ENCODE measurements around the gene ARHGAP26. TPM values are rescaled to one million over a fixed set of nuclear protein-coding genes. Genes with fewer than 3 reads are reported as not detected.

The ARHGAP26 gene
- total RNA-seq, 1 experiment from 2014 or later: 34.5 TPM

GRCh38 chr5:142749321-142749720, 20.9 kb upstream of the ARHGAP26 start:
- TF ChIP-seq, protein P1, sequence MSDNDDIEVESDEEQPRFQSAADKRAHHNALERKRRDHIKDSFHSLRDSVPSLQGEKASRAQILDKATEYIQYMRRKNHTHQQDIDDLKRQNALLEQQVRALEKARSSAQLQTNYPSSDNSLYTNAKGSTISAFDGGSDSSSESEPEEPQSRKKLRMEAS (IDR thresholded peaks at IDR 0.05): 0 out of 2 replicates have a peak, but pooled peaks have one; percentile 12
- TF ChIP-seq JUND (IDR thresholded peaks at IDR 0.05): peak; percentile 67
- peak; percentile 22; the same call in 1 of the 2 replicates for TF ChIP-seq RAD21 (IDR thresholded peaks at IDR 0.05; ENCODE audit: low read depth)
- TF ChIP-seq ZNF274 (IDR thresholded peaks at IDR 0.05; ENCODE audit: low read depth, low read length): no peak
- peak; percentile 75 for TF ChIP-seq FOSL1 (IDR thresholded peaks at IDR 0.05; ENCODE audit: low read depth)
- no peaks in the 10 kb centered on the region for H3K79me2 ChIP-seq (ENCODE audit: insufficient read depth, low read length)
- 0 out of 2 replicates have a peak, but pooled peaks cover 4% of the 10 kb centered on the region for H3K9me2 ChIP-seq (ENCODE audit: insufficient read depth)
- no peaks in the 10 kb centered on the region for H3K27me3 ChIP-seq (ENCODE audit: insufficient read depth, low read length)
- RAD21 ChIA-PET (ENCODE audit: low non-redundant PET in 1 of 2, low total read pairs in 2 of 2, uncharacterized antibody in 2 of 2, unreplicated experiment in 2 of 2): interaction anchor here (1.2 to 3.1 kb wide), 8 partner anchors 36 to 149 kb away, joined by 3 to 17 read pairs (median 4); no protein-coding TSS in a partner anchor
- peaks cover 3 to 12% of the 10 kb centered on the region in 2 experiments; a peak in 3 of 4 replicates for H3K4me1 ChIP-seq (ENCODE audit: control insufficient read depth in 1 of 2, insufficient read depth in 2 of 2, low read length in 2 of 2)
- H4K20me1 ChIP-seq (ENCODE audit: insufficient read depth): no peaks in the 10 kb centered on the region
- intact Hi-C loops (cut with micrococcal nuclease): loop anchor here (2.0 kb wide), 1 partner anchor 139 kb away; no protein-coding TSS in a partner anchor
- ATAC-seq (peak; percentile 43), DNase-seq (ENCODE audit: low read depth, low spot score) (no peak)
- H3K9me3 ChIP-seq (ENCODE audit: control insufficient read depth in 1 of 2, insufficient read depth in 1 of 2, low read depth in 1 of 2, low read length in 2 of 2): no peaks in the 10 kb centered on the region
- H3K27ac ChIP-seq (ENCODE audit: low read depth, low read length): no peak overlapping the region
- peak overlapping the region; percentile 47 for H3K4me2 ChIP-seq (ENCODE audit: low read length)
- no peak overlapping the region for H3K9ac ChIP-seq (ENCODE audit: low read length)
- no TSS peak for BruUV-seq (replicated peaks)
- CTCF ChIA-PET: interaction anchor here (0.9 to 5.8 kb wide), 15 partner anchors 9 to 210 kb away, joined by 3 to 96 read pairs (median 5); no protein-coding TSS in a partner anchor
- POLR2A ChIA-PET: interaction anchor here (1.0 to 1.2 kb wide), 2 partner anchors 117 to 130 kb away, joined by 3 to 4 read pairs; no protein-coding TSS in a partner anchor
- H3K36me3 ChIP-seq (ENCODE audit: control insufficient read depth in 1 of 2, insufficient read depth in 2 of 2, low read length in 2 of 2): no peaks in the 10 kb centered on the region
- no peak overlapping the region for H3K4me3 ChIP-seq (replicated peaks in 1 of 2; ENCODE audit: low read depth in 1 of 2, low read length in 2 of 2)
- peak overlapping the region; percentile 80 for H2AFZ ChIP-seq (ENCODE audit: low read depth, low read length, poor library complexity, severe bottlenecking)

DNA sequence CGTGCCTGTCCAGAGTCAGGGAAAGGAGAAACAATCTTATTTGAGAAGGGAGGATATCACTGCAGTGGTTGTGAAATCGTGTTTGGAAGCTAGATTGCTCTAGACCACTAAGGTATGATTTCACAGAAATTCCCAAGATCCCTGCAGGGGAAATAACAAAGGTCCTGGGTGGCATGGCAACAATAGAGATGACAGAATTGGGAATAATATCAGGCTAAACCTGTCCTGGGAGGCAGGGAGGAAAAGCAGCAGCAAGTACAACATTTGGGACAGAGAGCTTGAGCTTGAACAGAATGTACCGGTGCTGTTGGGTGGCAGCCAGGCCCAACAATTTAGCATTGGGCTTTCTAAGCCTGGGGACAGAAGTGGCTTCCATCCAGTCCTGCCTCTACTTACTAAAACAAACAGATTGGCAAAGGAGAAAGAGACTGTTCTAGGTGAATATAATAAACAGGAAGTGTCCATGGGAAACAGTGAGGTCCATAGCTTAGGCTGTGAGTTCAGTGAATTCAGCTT, 17.0 kb upstream of the ARHGAP26 start:
- no peak overlapping the region for H3K9ac ChIP-seq (ENCODE audit: low read length)
- no peaks in the 10 kb centered on the region for H3K36me3 ChIP-seq (ENCODE audit: control insufficient read depth in 1 of 2, insufficient read depth in 2 of 2, low read length in 2 of 2)
- H4K20me1 ChIP-seq (ENCODE audit: insufficient read depth): no peaks in the 10 kb centered on the region
- no peak overlapping the region for H2AFZ ChIP-seq (ENCODE audit: low read depth, low read length, poor library complexity, severe bottlenecking)
- no peak overlapping the region for H3K4me3 ChIP-seq (replicated peaks in 1 of 2; ENCODE audit: low read depth in 1 of 2, low read length in 2 of 2)
- 0 out of 2 replicates have a peak, but pooled peaks cover 4% of the 10 kb centered on the region for H3K9me2 ChIP-seq (ENCODE audit: insufficient read depth)
- TF ChIP-seq SIN3A (IDR thresholded peaks at IDR 0.05; ENCODE audit: low read depth) (no peak), ZNF274 (IDR thresholded peaks at IDR 0.05; ENCODE audit: low read depth, low read length) (no peak)
- no peaks in the 10 kb centered on the region for H3K9me3 ChIP-seq (ENCODE audit: control insufficient read depth in 1 of 2, insufficient read depth in 1 of 2, low read depth in 1 of 2, low read length in 2 of 2)
- POLR2A ChIA-PET: interaction anchor here (1.8 kb wide), 1 partner anchor 114 kb away, joined by 4 read pairs; no protein-coding TSS in a partner anchor
- no peaks in the 10 kb centered on the region for H3K27me3 ChIP-seq (ENCODE audit: insufficient read depth, low read length)
- CTCF ChIA-PET: interaction anchor here (1.2 to 2.1 kb wide), 5 partner anchors 40 to 136 kb away, joined by 3 to 6 read pairs (median 4); no protein-coding TSS in a partner anchor
- no peak overlapping the region for H3K27ac ChIP-seq (ENCODE audit: low read depth, low read length)
- peaks cover 3 to 12% of the 10 kb centered on the region in 2 experiments; a peak in 3 of 4 replicates for H3K4me1 ChIP-seq (ENCODE audit: control insufficient read depth in 1 of 2, insufficient read depth in 2 of 2, low read length in 2 of 2)
- H3K4me2 ChIP-seq (ENCODE audit: low read length): no peak overlapping the region
- intact Hi-C loops (cut with micrococcal nuclease): no loop called here
- no peaks in the 10 kb centered on the region for H3K79me2 ChIP-seq (ENCODE audit: insufficient read depth, low read length)
- no peak for DNase-seq (ENCODE audit: low read depth, low spot score)
- RAD21 ChIA-PET (ENCODE audit: low non-redundant PET in 1 of 2, low total read pairs in 2 of 2, uncharacterized antibody in 2 of 2, unreplicated experiment in 2 of 2): interaction anchor here in 1 of 2 experiments (0.8 kb wide), 1 partner anchor 114 kb away, joined by 4 read pairs; no protein-coding TSS in a partner anchor
- BruUV-seq (replicated peaks): no TSS peak
- ATAC-seq: no peak
